ENCODE results near the gene DAB1. TPM values are rescaled to one million over a fixed set of nuclear protein-coding genes. Genes with fewer than 3 reads are reported as not detected.

Gene DAB1
- total and polyA plus RNA-seq, 10 of the 15 experiments (the other 5 are each of a cell fraction or from before 2014, with no cell fraction given), result 0.02 to 0.10 (median 0.03) TPM; not detected in 5

DNA sequence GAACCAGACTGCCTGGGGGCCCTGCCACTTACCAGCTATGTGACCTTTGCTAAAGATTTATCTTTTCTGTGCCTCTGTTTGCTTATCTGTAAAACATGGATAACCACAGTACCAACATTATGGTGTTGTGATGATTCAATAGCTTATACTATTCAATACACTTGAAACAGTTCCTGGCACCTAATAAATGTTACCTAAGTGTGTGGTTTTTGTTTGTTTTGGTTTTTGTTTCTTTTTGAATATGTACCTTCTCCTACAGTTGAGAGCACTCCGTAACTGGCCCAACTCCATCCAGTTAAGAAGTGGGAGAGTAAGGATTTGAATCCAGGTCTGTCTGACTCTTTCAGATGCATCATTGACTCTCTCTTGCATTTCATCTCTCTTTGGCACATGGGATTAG is 332.2 kb downstream of the DAB1 start:
- no peaks in the 10 kb centered on the region for H3K27me3 ChIP-seq (replicated peaks in 1 of 2; ENCODE audit: control insufficient read depth in 2 of 2, insufficient read depth in 2 of 2, low read length in 1 of 2)
- WGBS (ENCODE audit: insufficient coverage, insufficient replicate concordance, low lambda C conversion rate, missing lambda C conversion rate), result 6% methylated on average over 1 of the region's 1 CpG
- ChIA-PET SMC1A (ENCODE audit: uncharacterized antibody, unreplicated experiment) (interaction anchor here (0.7 kb wide), 1 partner anchor 17 kb away, joined by 3 read pairs; no protein-coding TSS in a partner anchor), CTCF (no interaction called here), RAD21 (ENCODE audit: unreplicated experiment) (no interaction called here), POLR2A (no interaction called here)
- DNase-seq (ENCODE audit: low read depth, low spot score) (no peak), FAIRE-seq (no peak), ATAC-seq (peak; percentile 73)
- no peaks in the 10 kb centered on the region for H3K4me1 ChIP-seq (ENCODE audit: control insufficient read depth, insufficient read depth, low read length)
- no peak overlapping the region for H2AFZ ChIP-seq (ENCODE audit: control insufficient read depth, low read depth, low read length)
- no peaks in the 10 kb centered on the region for H3K36me3 ChIP-seq (ENCODE audit: control insufficient read depth in 2 of 2, insufficient read depth in 2 of 2, low read length in 1 of 2)
- no TSS peak for BruUV-seq (replicated peaks)
- H3K79me2 ChIP-seq (ENCODE audit: control insufficient read depth, insufficient read depth, low read length), result no peaks in the 10 kb centered on the region
- TF ChIP-seq ESRRA (IDR thresholded peaks at IDR 0.05; ENCODE audit: low read length) (no peak), ZSCAN29 (IDR thresholded peaks at IDR 0.05) (no peak), CREB1 (IDR thresholded peaks at IDR 0.05; ENCODE audit: low read depth) (no peak), NFYB (IDR thresholded peaks at IDR 0.05; ENCODE audit: insufficient read depth, low read depth, low read length) (no peak), JUND (IDR thresholded peaks at IDR 0.05; ENCODE audit: low read depth, low read length) (no peak), TARDBP (IDR thresholded peaks at IDR 0.05; ENCODE audit: borderline replicate concordance) (no peak), MTA3 (IDR thresholded peaks at IDR 0.05; ENCODE audit: borderline replicate concordance, low read length) (no peak), MYC (IDR thresholded peaks at IDR 0.05; ENCODE audit: insufficient read depth, insufficient read length, insufficient replicate concordance, low read length, severe bottlenecking) (no peak), PML (IDR thresholded peaks at IDR 0.05; ENCODE audit: low read length) (no peak)
- TF ChIP-seq, protein P1, sequence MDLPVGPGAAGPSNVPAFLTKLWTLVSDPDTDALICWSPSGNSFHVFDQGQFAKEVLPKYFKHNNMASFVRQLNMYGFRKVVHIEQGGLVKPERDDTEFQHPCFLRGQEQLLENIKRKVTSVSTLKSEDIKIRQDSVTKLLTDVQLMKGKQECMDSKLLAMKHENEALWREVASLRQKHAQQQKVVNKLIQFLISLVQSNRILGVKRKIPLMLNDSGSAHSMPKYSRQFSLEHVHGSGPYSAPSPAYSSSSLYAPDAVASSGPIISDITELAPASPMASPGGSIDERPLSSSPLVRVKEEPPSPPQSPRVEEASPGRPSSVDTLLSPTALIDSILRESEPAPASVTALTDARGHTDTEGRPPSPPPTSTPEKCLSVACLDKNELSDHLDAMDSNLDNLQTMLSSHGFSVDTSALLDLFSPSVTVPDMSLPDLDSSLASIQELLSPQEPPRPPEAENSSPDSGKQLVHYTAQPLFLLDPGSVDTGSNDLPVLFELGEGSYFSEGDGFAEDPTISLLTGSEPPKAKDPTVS (IDR thresholded peaks at IDR 0.05; ENCODE audit: low read depth, low read length), result no peak
- TF ChIP-seq, protein P2, sequence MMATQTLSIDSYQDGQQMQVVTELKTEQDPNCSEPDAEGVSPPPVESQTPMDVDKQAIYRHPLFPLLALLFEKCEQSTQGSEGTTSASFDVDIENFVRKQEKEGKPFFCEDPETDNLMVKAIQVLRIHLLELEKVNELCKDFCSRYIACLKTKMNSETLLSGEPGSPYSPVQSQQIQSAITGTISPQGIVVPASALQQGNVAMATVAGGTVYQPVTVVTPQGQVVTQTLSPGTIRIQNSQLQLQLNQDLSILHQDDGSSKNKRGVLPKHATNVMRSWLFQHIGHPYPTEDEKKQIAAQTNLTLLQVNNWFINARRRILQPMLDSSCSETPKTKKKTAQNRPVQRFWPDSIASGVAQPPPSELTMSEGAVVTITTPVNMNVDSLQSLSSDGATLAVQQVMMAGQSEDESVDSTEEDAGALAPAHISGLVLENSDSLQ (IDR thresholded peaks at IDR 0.05), result no peak
- no peaks in the 10 kb centered on the region for H4K20me1 ChIP-seq (ENCODE audit: control insufficient read depth, insufficient read depth)
- H3K4me3 ChIP-seq, result no peak overlapping the region
- H3K9ac ChIP-seq (ENCODE audit: control insufficient read depth, insufficient read depth, low read length), result no peak overlapping the region
- no peak overlapping the region for H3K27ac ChIP-seq (ENCODE audit: control insufficient read depth, insufficient read depth)
- in situ Hi-C loops (cut with MboI) (no loop called here), intact Hi-C loops (cut with micrococcal nuclease; ENCODE audit: unreplicated experiment) (no loop called here)
- H3K4me2 ChIP-seq (ENCODE audit: control insufficient read depth, insufficient read depth), result no peak overlapping the region
- H3K9me3 ChIP-seq (replicated peaks; ENCODE audit: control insufficient read depth, insufficient read depth, low read length), result no peaks in the 10 kb centered on the region
